ENCODE data around the gene RIPPLY1. TPM values are rescaled to one million over a fixed set of nuclear protein-coding genes. Genes with fewer than 3 reads are reported as not detected.

The RIPPLY1 gene
- total and polyA plus RNA-seq, 4 donors: 1.2 to 3.0 (median 3.0) TPM; not detected in 1

- H3K27ac ChIP-seq (ENCODE audit: low read depth in 1 of 2, low read length in 2 of 2): no peak overlapping the region
- 68% methylated on average over 6 of the region's 6 CpGs for WGBS
- peaks cover 3 to 32% (median 11%) of the 10 kb centered on the region in 4 donors for H3K4me1 ChIP-seq (ENCODE audit: control insufficient read depth in 4 of 4, insufficient read depth in 4 of 4, low read length in 3 of 4)
- peaks cover 0 to 2% (median 0%) of the 10 kb centered on the region in 4 donors for H3K27me3 ChIP-seq (ENCODE audit: control insufficient read depth in 4 of 4, insufficient read depth in 4 of 4, low read length in 3 of 4)
- H3K36me3 ChIP-seq (ENCODE audit: control insufficient read depth in 4 of 4, insufficient read depth in 3 of 4, low read depth in 1 of 4, low read length in 3 of 4): no peaks in the 10 kb centered on the region
- no peak overlapping the region for H3K9ac ChIP-seq (ENCODE audit: low read depth in 1 of 2, low read length in 2 of 2)
- no peak for DNase-seq (ENCODE audit: low spot score)
- no peaks in the 10 kb centered on the region for H3K9me3 ChIP-seq (ENCODE audit: control insufficient read depth in 4 of 4, low read length in 3 of 4)
- TF ChIP-seq GABPA (IDR thresholded peaks at IDR 0.05 in 1 of 2, conservative IDR thresholded peaks at IDR 0.05 in 1 of 2): no peak
- TF ChIP-seq, protein P1, sequence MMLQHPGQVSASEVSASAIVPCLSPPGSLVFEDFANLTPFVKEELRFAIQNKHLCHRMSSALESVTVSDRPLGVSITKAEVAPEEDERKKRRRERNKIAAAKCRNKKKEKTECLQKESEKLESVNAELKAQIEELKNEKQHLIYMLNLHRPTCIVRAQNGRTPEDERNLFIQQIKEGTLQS (IDR thresholded peaks at IDR 0.05): no peak
- no peak for TF ChIP-seq FOXA1 (IDR thresholded peaks at IDR 0.05)
- TF ChIP-seq HNF4G (IDR thresholded peaks at IDR 0.05): no peak
- no peak for TF ChIP-seq HNF4A (conservative IDR thresholded peaks at IDR 0.05)
- TF ChIP-seq, protein P2, sequence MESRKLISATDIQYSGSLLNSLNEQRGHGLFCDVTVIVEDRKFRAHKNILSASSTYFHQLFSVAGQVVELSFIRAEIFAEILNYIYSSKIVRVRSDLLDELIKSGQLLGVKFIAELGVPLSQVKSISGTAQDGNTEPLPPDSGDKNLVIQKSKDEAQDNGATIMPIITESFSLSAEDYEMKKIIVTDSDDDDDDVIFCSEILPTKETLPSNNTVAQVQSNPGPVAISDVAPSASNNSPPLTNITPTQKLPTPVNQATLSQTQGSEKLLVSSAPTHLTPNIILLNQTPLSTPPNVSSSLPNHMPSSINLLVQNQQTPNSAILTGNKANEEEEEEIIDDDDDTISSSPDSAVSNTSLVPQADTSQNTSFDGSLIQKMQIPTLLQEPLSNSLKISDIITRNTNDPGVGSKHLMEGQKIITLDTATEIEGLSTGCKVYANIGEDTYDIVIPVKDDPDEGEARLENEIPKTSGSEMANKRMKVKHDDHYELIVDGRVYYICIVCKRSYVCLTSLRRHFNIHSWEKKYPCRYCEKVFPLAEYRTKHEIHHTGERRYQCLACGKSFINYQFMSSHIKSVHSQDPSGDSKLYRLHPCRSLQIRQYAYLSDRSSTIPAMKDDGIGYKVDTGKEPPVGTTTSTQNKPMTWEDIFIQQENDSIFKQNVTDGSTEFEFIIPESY (IDR thresholded peaks at IDR 0.05): no peak
- no peak for TF ChIP-seq TAF1 (conservative IDR thresholded peaks at IDR 0.05)
- TF ChIP-seq NR2F2 (IDR thresholded peaks at IDR 0.05): no peak
- TF ChIP-seq EGR1 (IDR thresholded peaks at IDR 0.05; ENCODE audit: low read depth in 2 of 2): no peak
- TF ChIP-seq, protein P3, sequence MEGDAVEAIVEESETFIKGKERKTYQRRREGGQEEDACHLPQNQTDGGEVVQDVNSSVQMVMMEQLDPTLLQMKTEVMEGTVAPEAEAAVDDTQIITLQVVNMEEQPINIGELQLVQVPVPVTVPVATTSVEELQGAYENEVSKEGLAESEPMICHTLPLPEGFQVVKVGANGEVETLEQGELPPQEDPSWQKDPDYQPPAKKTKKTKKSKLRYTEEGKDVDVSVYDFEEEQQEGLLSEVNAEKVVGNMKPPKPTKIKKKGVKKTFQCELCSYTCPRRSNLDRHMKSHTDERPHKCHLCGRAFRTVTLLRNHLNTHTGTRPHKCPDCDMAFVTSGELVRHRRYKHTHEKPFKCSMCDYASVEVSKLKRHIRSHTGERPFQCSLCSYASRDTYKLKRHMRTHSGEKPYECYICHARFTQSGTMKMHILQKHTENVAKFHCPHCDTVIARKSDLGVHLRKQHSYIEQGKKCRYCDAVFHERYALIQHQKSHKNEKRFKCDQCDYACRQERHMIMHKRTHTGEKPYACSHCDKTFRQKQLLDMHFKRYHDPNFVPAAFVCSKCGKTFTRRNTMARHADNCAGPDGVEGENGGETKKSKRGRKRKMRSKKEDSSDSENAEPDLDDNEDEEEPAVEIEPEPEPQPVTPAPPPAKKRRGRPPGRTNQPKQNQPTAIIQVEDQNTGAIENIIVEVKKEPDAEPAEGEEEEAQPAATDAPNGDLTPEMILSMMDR (IDR thresholded peaks at IDR 0.05; ENCODE audit: low read depth, low read length, missing input control): no peak
- TF ChIP-seq RXRA (IDR thresholded peaks at IDR 0.05): no peak
- TF ChIP-seq SP1 (IDR thresholded peaks at IDR 0.05): no peak
- TF ChIP-seq FOXA2 (IDR thresholded peaks at IDR 0.05): no peak
- H3K4me3 ChIP-seq (ENCODE audit: low read depth in 1 of 3, low read length in 3 of 3): no peak overlapping the region
Observed at GRCh38 chrX:106906361-106906760, 3.2 kb upstream of the RIPPLY1 start.

GRCh38 chrX:106905064-106905708 lies 2.0 kb upstream of the RIPPLY1 start:
- no peak for DNase-seq (ENCODE audit: low spot score)
- H3K9ac ChIP-seq (ENCODE audit: low read depth in 1 of 2, low read length in 2 of 2): no peak overlapping the region
- H3K36me3 ChIP-seq (ENCODE audit: control insufficient read depth in 4 of 4, insufficient read depth in 3 of 4, low read depth in 1 of 4, low read length in 3 of 4): no peaks in the 10 kb centered on the region
- H3K27ac ChIP-seq (ENCODE audit: low read depth in 1 of 2, low read length in 2 of 2): no peak overlapping the region
- TF ChIP-seq TAF1 (conservative IDR thresholded peaks at IDR 0.05) (no peak), YY1 (IDR thresholded peaks at IDR 0.05) (no peak), RAD21 (IDR thresholded peaks at IDR 0.05) (no peak), SP1 (IDR thresholded peaks at IDR 0.05) (no peak), FOXA2 (IDR thresholded peaks at IDR 0.05) (no peak), REST (IDR thresholded peaks at IDR 0.05) (no peak), MAX (IDR thresholded peaks at IDR 0.05) (no peak), HNF4A (conservative IDR thresholded peaks at IDR 0.05) (no peak)
- H3K27me3 ChIP-seq (ENCODE audit: control insufficient read depth in 4 of 4, insufficient read depth in 4 of 4, low read length in 3 of 4): no peaks in the 10 kb centered on the region
- H3K4me1 ChIP-seq (ENCODE audit: control insufficient read depth in 4 of 4, insufficient read depth in 4 of 4, low read length in 3 of 4): peaks cover 3 to 40% (median 21%) of the 10 kb centered on the region in 4 donors
- no peaks in the 10 kb centered on the region for H3K9me3 ChIP-seq (ENCODE audit: control insufficient read depth in 4 of 4, low read length in 3 of 4)
- WGBS: 61% methylated on average over 5 of the region's 5 CpGs
- no peak overlapping the region for H3K4me3 ChIP-seq (ENCODE audit: low read depth in 1 of 3, low read length in 3 of 3)

Data from liver (tissue), 9 donors.